Caco-2 (cell line): ENCODE results near the gene CTDSP2. TPM values are rescaled to one million over a fixed set of nuclear protein-coding genes. Genes with fewer than 3 reads are reported as not detected.

Experiments used
- BruUV-seq: library from RNA; stranded (reverse); fragments of 400-500 nt; replicated peaks from 2 replicates; lab custom pipeline; 2021; lab: Mats Ljungman, UMichigan
- CTCF ChIA-PET: fragments of 300-600 bp; sonication (Branson Sonifier 250); formaldehyde crosslinking; loops from one replicate; lab custom pipeline; 2022; ENCODE audit warnings: antibody characterized with exemption; lab: Charles Lee
- POLR2A ChIA-PET: fragments of 300-600 bp; sonication (Branson Sonifier 250); formaldehyde crosslinking; loops from one replicate; lab custom pipeline; 2022; ENCODE audit warnings: antibody characterized with exemption; lab: Charles Lee
- DNase-seq, 2 experiments: peaks; one replicate each; pipeline versions ENCODE4 v3.0.0 to v3.0.0-alpha.2; 2020 to 2022
- H3K27me3 ChIP-seq: replicated peaks from 2 replicates; pipeline ENCODE4 v1.6.0; 2011; ENCODE audit warnings: low read length; ENCODE audit not compliant: control insufficient read depth, insufficient read depth
- H3K36me3 ChIP-seq: 2 replicates; pipeline ENCODE4 v1.5.1; 2011; ENCODE audit warnings: low read length; ENCODE audit not compliant: control insufficient read depth, insufficient read depth
- H3K4me1 ChIP-seq: fragments of 250-450 bp; sonication (Bioruptor Pico); 2 replicates; pipeline ENCODE4 v1.5.1; 2020; ENCODE audit warnings: mild to moderate bottlenecking
- H3K4me3 ChIP-seq: 2 replicates; pipeline ENCODE4 v1.5.1; 2011; ENCODE audit warnings: low read depth, mild to moderate bottlenecking, control low read depth, low read length
- H3K9me3 ChIP-seq: fragments of 250-450 bp; sonication (Bioruptor Pico); 2 replicates; pipeline ENCODE4 v1.5.1; 2020; ENCODE audit warnings: mild to moderate bottlenecking, moderate library complexity
- H3K27ac Mint-ChIP-seq: one replicate; pipeline ENCODE4 v1.8.0; 2022; ENCODE audit warnings: mixed read lengths; ENCODE audit not compliant: unreplicated experiment
- H3K27me3 Mint-ChIP-seq: one replicate; pipeline ENCODE4 v1.8.0; 2022; ENCODE audit warnings: mixed read lengths; ENCODE audit not compliant: insufficient read depth, unreplicated experiment
- H3K36me3 Mint-ChIP-seq: one replicate; pipeline ENCODE4 v1.8.0; 2022; ENCODE audit warnings: mild to moderate bottlenecking, mixed read lengths; ENCODE audit not compliant: insufficient read depth, unreplicated experiment
- H3K4me1 Mint-ChIP-seq: one replicate; pipeline ENCODE4 v1.8.0; 2022; ENCODE audit warnings: low read depth, mixed read lengths; ENCODE audit not compliant: unreplicated experiment
- H3K4me3 Mint-ChIP-seq: one replicate; pipeline ENCODE4 v1.8.0; 2022; ENCODE audit warnings: mild to moderate bottlenecking, moderate library complexity, mixed read lengths; ENCODE audit not compliant: unreplicated experiment
- H3K9me3 Mint-ChIP-seq: one replicate; pipeline ENCODE4 v1.8.0; 2022; ENCODE audit warnings: mixed read lengths; ENCODE audit not compliant: unreplicated experiment
- CTCF ChIP-seq, 2 experiments: fragments of 200-600 bp in 1 of 2; IDR thresholded peaks; 1 replicate in 1 of 2; 2 replicates in 1 of 2; pipeline versions ENCODE4 v1.5.1 to v1.8.0; 2011 to 2022; ENCODE audit warnings: antibody characterized with exemption in 1 of 2, control low read depth in 1 of 2, inconsistent platforms in 1 of 2, low read depth in 1 of 2, low read length in 1 of 2, mild to moderate bottlenecking in 1 of 2, moderate library complexity in 1 of 2; ENCODE audit not compliant: insufficient read depth in 1 of 2, severe bottlenecking in 1 of 2, unreplicated experiment in 1 of 2
- intact Hi-C: fragments of 100-400 bp; cut with micrococcal nuclease; formaldehyde crosslinking; loops from one replicate; pipeline ENCODE4 v1.10.0; 2022; ENCODE audit not compliant: unreplicated experiment
- total RNA-seq: library from RNA; stranded (reverse); gene quantifications from 2 replicates; pipeline ENCODE4 v1.2.3, GENCODE V29; 2022

CTDSP2 gene
- total RNA-seq, 1 experiment from 2014 or later = 117 TPM

GRCh38 chr12:57854965-57855364, 8.4 kb upstream of the CTDSP2 start:
- BruUV-seq = no TSS peak
- Histone ChIP-seq H3K4me3 (no peak overlapping the region), H3K27me3 (no peaks in the 10 kb centered on the region; the same call in 1 of the 2 replicates), H3K9me3 (no peaks in the 10 kb centered on the region), H3K36me3 (no peaks in the 10 kb centered on the region), H3K4me1 (no peaks in the 10 kb centered on the region)
- peaks cover 6% of the 10 kb centered on the region for H3K27me3 Mint-ChIP-seq
- H3K4me1 Mint-ChIP-seq = no peaks in the 10 kb centered on the region
- no peak for DNase-seq
- POLR2A ChIA-PET = no interaction called here
- H3K9me3 Mint-ChIP-seq = no peaks in the 10 kb centered on the region
- intact Hi-C loops = no loop called here
- TF ChIP-seq CTCF (IDR thresholded peaks at IDR 0.05; ENCODE audit: insufficient read depth in 1 of 2, low read depth in 1 of 2, low read length in 1 of 2, severe bottlenecking in 1 of 2, unreplicated experiment in 1 of 2) = no peak
- CTCF ChIA-PET = no interaction called here
- H3K27ac Mint-ChIP-seq = no peak overlapping the region
- no peak overlapping the region for H3K4me3 Mint-ChIP-seq
- no peaks in the 10 kb centered on the region for H3K36me3 Mint-ChIP-seq

GRCh38 chr12:57853864-57854556, 7.5 kb upstream of the CTDSP2 start:
- BruUV-seq = no TSS peak
- H3K27me3 Mint-ChIP-seq = peaks cover 6% of the 10 kb centered on the region
- H3K9me3 ChIP-seq = no peaks in the 10 kb centered on the region
- CTCF ChIA-PET = no interaction called here
- H3K4me3 ChIP-seq = no peak overlapping the region
- no peaks in the 10 kb centered on the region for H3K36me3 ChIP-seq
- TF ChIP-seq CTCF (IDR thresholded peaks at IDR 0.05; ENCODE audit: insufficient read depth in 1 of 2, low read depth in 1 of 2, low read length in 1 of 2, severe bottlenecking in 1 of 2, unreplicated experiment in 1 of 2) = no peak
- no peak overlapping the region for H3K27ac Mint-ChIP-seq
- no peaks in the 10 kb centered on the region for H3K4me1 Mint-ChIP-seq
- intact Hi-C loops = no loop called here
- POLR2A ChIA-PET = no interaction called here
- no peaks in the 10 kb centered on the region; the same call in 1 of the 2 replicates for H3K27me3 ChIP-seq
- no peaks in the 10 kb centered on the region for H3K36me3 Mint-ChIP-seq
- no peaks in the 10 kb centered on the region for H3K4me1 ChIP-seq
- H3K4me3 Mint-ChIP-seq = no peak overlapping the region
- no peaks in the 10 kb centered on the region for H3K9me3 Mint-ChIP-seq
- no peak for DNase-seq

GRCh38 chr12:57852620-57853500, 6.3 kb upstream of the CTDSP2 start:
- CTCF ChIA-PET = no interaction called here
- no peaks in the 10 kb centered on the region for H3K36me3 Mint-ChIP-seq
- intact Hi-C loops = no loop called here
- H3K9me3 Mint-ChIP-seq = no peaks in the 10 kb centered on the region
- H3K27ac Mint-ChIP-seq = no peak overlapping the region
- BruUV-seq = no TSS peak
- no peaks in the 10 kb centered on the region for H3K4me1 Mint-ChIP-seq
- TF ChIP-seq CTCF (IDR thresholded peaks at IDR 0.05; ENCODE audit: insufficient read depth in 1 of 2, low read depth in 1 of 2, low read length in 1 of 2, severe bottlenecking in 1 of 2, unreplicated experiment in 1 of 2) = no peak
- no peak for DNase-seq
- Histone ChIP-seq H3K27me3 (no peaks in the 10 kb centered on the region; the same call in 1 of the 2 replicates), H3K4me1 (no peaks in the 10 kb centered on the region), H3K4me3 (no peak overlapping the region), H3K36me3 (no peaks in the 10 kb centered on the region), H3K9me3 (no peaks in the 10 kb centered on the region)
- POLR2A ChIA-PET = no interaction called here
- no peak overlapping the region for H3K4me3 Mint-ChIP-seq
- H3K27me3 Mint-ChIP-seq = peaks cover 6% of the 10 kb centered on the region
